Activated B cell treated with CpG ODN at 0.5 μM for 24 hours (primary cell): ENCODE measurements around the gene PSMB3. TPM values are rescaled to one million over a fixed set of nuclear protein-coding genes. Genes with fewer than 3 reads are reported as not detected.

Source experiments
- ATAC-seq: fragments of 200-7000 bp; cut with Tn5 transposase; one replicate; pipeline ENCODE4 v1.10.0; 2021; ENCODE audit warnings: low read depth, mild to moderate bottlenecking, moderate library complexity
- CTCF ChIA-PET: fragments of 350-600 bp; sonication (Branson Sonifier 250); formaldehyde crosslinking; loops from one replicate; lab custom pipeline; 2021; ENCODE audit warnings: antibody characterized with exemption; lab: Charles Lee
- POLR2A ChIA-PET: fragments of 350-600 bp; sonication (Branson Sonifier 250); formaldehyde crosslinking; loops from one replicate; lab custom pipeline; 2021; ENCODE audit warnings: antibody characterized with exemption; lab: Charles Lee
- DNase-seq: peaks from one replicate; pipeline ENCODE4 v3.0.0; 2022
- H3K27ac Mint-ChIP-seq: one replicate; pipeline ENCODE4 v1.8.0; 2020; ENCODE audit warnings: mixed read lengths
- H3K27me3 Mint-ChIP-seq: one replicate; pipeline ENCODE4 v1.8.0; 2021; ENCODE audit warnings: mixed read lengths
- H3K36me3 Mint-ChIP-seq: one replicate; pipeline ENCODE4 v1.8.0; 2021; ENCODE audit warnings: low read depth, mixed read lengths
- H3K4me1 Mint-ChIP-seq: one replicate; pipeline ENCODE4 v1.8.0; 2021; ENCODE audit warnings: mixed read lengths
- H3K4me3 Mint-ChIP-seq: one replicate; pipeline ENCODE4 v1.8.0; 2020; ENCODE audit warnings: mild to moderate bottlenecking, mixed read lengths
- H3K9me3 Mint-ChIP-seq: one replicate; pipeline ENCODE4 v1.8.0; 2020; ENCODE audit warnings: mixed read lengths
- intact Hi-C: fragments of 100-400 bp; cut with micrococcal nuclease; formaldehyde crosslinking; loops from one replicate; pipeline ENCODE4 v1.15.1; 2024
- total RNA-seq: library from RNA; stranded (reverse); gene quantifications from 2 replicates; pipeline ENCODE4 v1.2.3, GENCODE V29; 2022
- TF ChIP-seq, protein P1 (sequence below): fragments of 200-600 bp; IDR thresholded peaks from one replicate; pipeline ENCODE4 v1.8.0; 2022; ENCODE audit warnings: antibody characterized with exemption, mild to moderate bottlenecking

PSMB3 gene
- total RNA-seq, 1 donor from 2014 or later = 234 TPM

DNA sequence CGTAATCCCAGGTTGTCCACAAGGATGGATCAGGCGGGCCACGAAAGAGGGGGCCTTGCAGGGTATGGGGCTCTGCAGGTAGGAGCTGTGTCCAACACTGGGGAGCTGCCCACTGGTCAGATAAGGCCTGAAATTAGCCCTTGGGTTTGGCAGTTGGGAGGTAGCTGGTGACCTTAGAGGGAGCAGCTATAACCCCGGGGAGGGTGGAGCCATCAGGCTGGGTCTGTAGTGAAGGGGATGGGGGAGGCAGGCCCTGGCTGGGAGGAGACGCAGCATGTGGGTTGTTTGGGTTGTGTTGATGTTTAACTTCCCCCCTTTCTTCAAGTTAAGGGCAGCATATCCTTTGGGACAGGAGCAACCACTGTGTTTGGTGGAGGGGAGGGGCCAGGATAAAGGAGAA is 41.6 kb upstream of the PSMB3 start:
- CTCF ChIA-PET = interaction anchor here (1.3 to 1.8 kb wide), 3 partner anchors 19 to 34 kb away, joined by 4 to 5 read pairs (median 4); partner anchors contain the start of gene CISD3
- Mint-ChIP-seq H3K36me3 (peaks cover 80% of the 10 kb centered on the region), H3K4me1 (peaks cover 31% of the 10 kb centered on the region), H3K9me3 (no peaks in the 10 kb centered on the region), H3K4me3 (no peak overlapping the region), H3K27ac (no peak overlapping the region), H3K27me3 (no peaks in the 10 kb centered on the region)
- DNase-seq (no peak), ATAC-seq (no peak)
- POLR2A ChIA-PET = interaction anchor here (1.0 to 1.1 kb wide), 2 partner anchors 9 to 17 kb away, joined by 3 to 5 read pairs; no protein-coding TSS in a partner anchor
- TF ChIP-seq, protein P1, sequence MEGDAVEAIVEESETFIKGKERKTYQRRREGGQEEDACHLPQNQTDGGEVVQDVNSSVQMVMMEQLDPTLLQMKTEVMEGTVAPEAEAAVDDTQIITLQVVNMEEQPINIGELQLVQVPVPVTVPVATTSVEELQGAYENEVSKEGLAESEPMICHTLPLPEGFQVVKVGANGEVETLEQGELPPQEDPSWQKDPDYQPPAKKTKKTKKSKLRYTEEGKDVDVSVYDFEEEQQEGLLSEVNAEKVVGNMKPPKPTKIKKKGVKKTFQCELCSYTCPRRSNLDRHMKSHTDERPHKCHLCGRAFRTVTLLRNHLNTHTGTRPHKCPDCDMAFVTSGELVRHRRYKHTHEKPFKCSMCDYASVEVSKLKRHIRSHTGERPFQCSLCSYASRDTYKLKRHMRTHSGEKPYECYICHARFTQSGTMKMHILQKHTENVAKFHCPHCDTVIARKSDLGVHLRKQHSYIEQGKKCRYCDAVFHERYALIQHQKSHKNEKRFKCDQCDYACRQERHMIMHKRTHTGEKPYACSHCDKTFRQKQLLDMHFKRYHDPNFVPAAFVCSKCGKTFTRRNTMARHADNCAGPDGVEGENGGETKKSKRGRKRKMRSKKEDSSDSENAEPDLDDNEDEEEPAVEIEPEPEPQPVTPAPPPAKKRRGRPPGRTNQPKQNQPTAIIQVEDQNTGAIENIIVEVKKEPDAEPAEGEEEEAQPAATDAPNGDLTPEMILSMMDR = no peak
- intact Hi-C loops = no loop called here

DNA sequence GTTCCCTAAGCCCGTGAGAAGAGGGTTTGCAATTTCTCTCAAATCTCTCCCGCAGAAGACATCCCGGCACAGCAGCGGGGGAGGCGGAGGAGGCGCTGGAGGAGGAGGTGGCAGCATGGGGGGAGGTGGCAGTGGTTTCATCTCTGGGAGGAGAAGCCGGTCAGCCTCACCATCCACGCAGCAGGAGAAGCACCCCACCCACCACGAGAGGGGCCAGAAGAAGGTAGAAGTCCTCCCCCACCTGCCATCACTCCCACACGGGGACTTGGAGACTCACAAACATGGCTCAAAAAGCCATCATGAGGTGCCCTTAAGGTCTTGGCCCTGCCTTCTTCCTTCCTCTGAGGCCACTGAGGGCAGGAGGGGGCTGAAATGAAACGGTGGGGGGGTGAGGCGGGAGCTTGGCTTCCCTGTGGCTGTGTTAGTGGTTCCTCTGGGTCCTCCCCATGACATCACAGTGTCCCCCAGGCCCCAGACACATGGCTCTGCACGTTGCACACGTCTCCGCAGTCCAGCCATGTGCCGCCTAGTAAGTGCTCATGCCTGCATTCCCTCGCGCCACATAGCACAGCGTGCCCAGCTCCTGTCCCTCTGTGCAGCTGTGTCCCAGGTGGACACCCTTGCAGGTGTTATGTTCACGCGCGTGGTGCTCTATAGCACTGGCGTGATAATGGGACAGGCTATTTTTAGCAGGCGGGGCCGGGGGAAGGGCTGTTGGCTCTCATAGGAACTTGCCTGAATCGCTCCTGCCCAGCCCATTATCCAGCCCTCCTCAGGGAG is 40.6 kb upstream of the PSMB3 start:
- ATAC-seq = no peak
- peaks cover 23% of the 10 kb centered on the region for H3K4me1 Mint-ChIP-seq
- DNase-seq = no peak
- no peak overlapping the region for H3K4me3 Mint-ChIP-seq
- ChIA-PET POLR2A (interaction anchor here (0.6 kb wide), 1 partner anchor 35 kb away, joined by 5 read pairs; no protein-coding TSS in a partner anchor), CTCF (no interaction called here)
- peaks cover 87% of the 10 kb centered on the region for H3K36me3 Mint-ChIP-seq
- TF ChIP-seq, protein P1 = no peak
- no peaks in the 10 kb centered on the region for H3K27me3 Mint-ChIP-seq
- no peaks in the 10 kb centered on the region for H3K9me3 Mint-ChIP-seq
- H3K27ac Mint-ChIP-seq = no peak overlapping the region
- intact Hi-C loops = no loop called here

DNA sequence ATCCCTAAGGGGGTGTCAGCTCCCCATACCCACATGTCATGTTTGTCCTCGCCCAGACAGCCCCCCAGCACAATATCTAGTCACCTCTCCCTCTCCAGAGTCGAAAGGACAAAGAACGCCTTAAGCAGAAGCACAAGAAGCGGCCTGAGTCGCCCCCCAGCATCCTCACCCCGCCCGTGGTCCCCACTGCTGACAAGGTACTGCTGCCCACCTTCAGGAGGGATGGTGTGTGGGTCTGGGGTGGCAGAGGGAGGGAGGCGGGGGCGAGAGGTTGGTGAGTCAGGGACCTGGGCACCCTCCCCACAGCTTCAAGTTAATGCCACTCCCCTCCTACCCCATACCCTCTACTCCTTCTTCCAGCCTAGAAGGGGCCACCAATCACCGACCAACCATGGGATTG is 39.9 kb upstream of the PSMB3 start:
- peaks cover 17% of the 10 kb centered on the region for H3K4me1 Mint-ChIP-seq

DNA sequence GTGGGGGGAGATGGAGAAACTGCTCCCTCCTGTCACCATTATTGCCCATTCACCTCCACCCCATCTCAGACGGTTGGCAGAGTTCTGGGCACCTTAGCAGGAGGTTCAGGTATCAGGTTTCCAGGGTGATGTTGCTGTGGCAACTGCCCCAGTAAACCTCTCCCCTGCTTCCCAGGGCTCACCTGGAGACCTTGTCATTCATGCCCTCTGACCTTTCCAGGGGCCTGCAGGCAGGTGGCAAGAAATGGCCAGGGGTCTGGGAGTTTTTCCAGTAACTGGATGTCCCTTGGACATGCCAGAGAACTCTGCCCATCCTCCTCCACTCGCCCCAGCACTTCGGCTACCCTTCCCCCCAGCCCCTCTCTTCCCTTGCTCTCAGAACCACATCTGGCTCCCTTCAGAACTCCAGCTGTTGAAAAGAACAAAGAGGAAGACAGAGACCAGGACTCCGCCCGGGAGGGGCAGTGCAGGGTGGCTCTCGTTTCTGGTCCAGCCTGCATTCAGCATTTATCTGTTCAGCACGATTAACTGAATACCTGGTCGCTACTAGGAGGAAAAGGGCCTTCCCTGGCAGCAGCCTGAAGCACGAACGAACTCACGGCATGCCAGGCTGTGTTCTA is 39.0 kb upstream of the PSMB3 start:
- TF ChIP-seq, protein P1 = no peak
- intact Hi-C loops = no loop called here
- Mint-ChIP-seq H3K9me3 (no peaks in the 10 kb centered on the region), H3K36me3 (peaks cover 89% of the 10 kb centered on the region), H3K4me1 (peaks cover 11% of the 10 kb centered on the region), H3K27ac (no peak overlapping the region), H3K27me3 (no peaks in the 10 kb centered on the region), H3K4me3 (no peak overlapping the region)
- ATAC-seq (no peak), DNase-seq (no peak)
- POLR2A ChIA-PET = interaction anchor here (1.1 kb wide), 1 partner anchor 15 kb away, joined by 3 read pairs; no protein-coding TSS in a partner anchor
- CTCF ChIA-PET = no interaction called here

More for the DNA sequence above, 39.9 kb upstream of the PSMB3 start:
- ATAC-seq (no peak), DNase-seq (no peak)
- intact Hi-C loops = no loop called here
- H3K27ac Mint-ChIP-seq = no peak overlapping the region
- H3K36me3 Mint-ChIP-seq = peaks cover 89% of the 10 kb centered on the region
- H3K4me3 Mint-ChIP-seq = no peak overlapping the region
- no peaks in the 10 kb centered on the region for H3K9me3 Mint-ChIP-seq
- CTCF ChIA-PET = no interaction called here
- no peaks in the 10 kb centered on the region for H3K27me3 Mint-ChIP-seq
- POLR2A ChIA-PET = interaction anchor here (0.6 kb wide), 1 partner anchor 35 kb away, joined by 5 read pairs; no protein-coding TSS in a partner anchor
- TF ChIP-seq, protein P1 = no peak
